G401 (cell line): ENCODE results near the gene CFAP91. TPM values are rescaled to one million over a fixed set of nuclear protein-coding genes. Genes with fewer than 3 reads are reported as not detected.

Source experiments
- DNase-seq: peaks from one replicate; pipeline ENCODE4 v3.0.0-alpha.2; 2015; ENCODE audit warnings: low spot score
- in situ Hi-C: cut with HindIII; loops from 2 replicates; pipeline ENCODE4 v1.10.0; 2016; ENCODE audit warnings: low sequenced_read_pairs, mixed read lengths
- total RNA-seq: library from RNA; depleted of rRNA; stranded (reverse); fragments of >200 nt; shearing (Covaris generic); gene quantifications from 2 replicates; pipeline ENCODE4 v1.2.3, GENCODE V29; 2014; rRNA removed

The CFAP91 gene
- total RNA-seq, 1 experiment from 2014 or later, result not detected

GRCh38 chr3:119731560-119732343 lies 28.9 kb downstream of the CFAP91 start:
- in situ Hi-C loops, result no loop called here

GRCh38 chr3:119733812-119734211 lies 31.0 kb downstream of the CFAP91 start:
- in situ Hi-C loops, result no loop called here
- no peak for DNase-seq

More at GRCh38 chr3:119731560-119732343, 28.9 kb downstream of the CFAP91 start:
- DNase-seq, result peak; percentile 79

GRCh38 chr3:119738741-119739140 lies 35.9 kb downstream of the CFAP91 start:
- DNase-seq, result no peak
- in situ Hi-C loops, result no loop called here

- no peak for DNase-seq
Observed at GRCh38 chr3:119741657-119742590, 39.1 kb downstream of the CFAP91 start.

GRCh38 chr3:119743921-119744320 lies 41.1 kb downstream of the CFAP91 start:
- in situ Hi-C loops, result no loop called here
- DNase-seq, result no peak

More at GRCh38 chr3:119741657-119742590, 39.1 kb downstream of the CFAP91 start:
- in situ Hi-C loops, result no loop called here

- DNase-seq, result no peak
- in situ Hi-C loops, result no loop called here
Observed at GRCh38 chr3:119745942-119746341, 43.1 kb downstream of the CFAP91 start.

GRCh38 chr3:119746423-119746822 lies 43.6 kb downstream of the CFAP91 start:
- DNase-seq, result no peak

GRCh38 chr3:119747357-119747756 lies 44.5 kb downstream of the CFAP91 start:
- DNase-seq, result no peak
- in situ Hi-C loops, result no loop called here

More at GRCh38 chr3:119746423-119746822, 43.6 kb downstream of the CFAP91 start:
- in situ Hi-C loops, result no loop called here

GRCh38 chr3:119748991-119749390 lies 46.2 kb downstream of the CFAP91 start:
- in situ Hi-C loops, result no loop called here
- no peak for DNase-seq

GRCh38 chr3:119751423-119751822 lies 48.6 kb downstream of the CFAP91 start:
- in situ Hi-C loops, result no loop called here
- DNase-seq, result no peak

Other genes with a start within 250 kb of the CFAP91 start
- gene TMEM39A, start 239.4 kb upstream of the CFAP91 start, total RNA-seq, result 26.6 and 31.2 TPM in 2 replicates
- 5.5 and 31.4 TPM in 2 replicates for gene POGLUT1, start 234.1 kb upstream of the CFAP91 start, total RNA-seq
- 62.2 and 69.2 TPM in 2 replicates for gene TIMMDC1, start 204.5 kb upstream of the CFAP91 start, total RNA-seq
- gene CD80, start 143.4 kb upstream of the CFAP91 start, total RNA-seq, result not detected in 2 replicates
- not detected in 2 replicates for gene ADPRH, start 123.5 kb upstream of the CFAP91 start, total RNA-seq
- not detected in 2 replicates for gene PLA1A, start 105.1 kb upstream of the CFAP91 start, total RNA-seq
- gene POPDC2, start 42.4 kb upstream of the CFAP91 start, total RNA-seq, result 0.06 TPM in 1 of 2 replicates, not detected in the other
- gene COX17, start 25.6 kb upstream of the CFAP91 start, total RNA-seq, result 4.2 and 5.0 TPM in 2 replicates
- gene NR1I2, start 79.1 kb downstream of the CFAP91 start, total RNA-seq, result not detected in 2 replicates